Endothelial cell of umbilical vein (primary cell): ENCODE results near the gene EPB41L1. TPM values are rescaled to one million over a fixed set of nuclear protein-coding genes. Genes with fewer than 3 reads are reported as not detected.

ENCODE experiments used
- BruUV-seq: library from RNA; stranded (reverse); fragments of 400-500 nt; replicated peaks from 2 replicates; lab custom pipeline; 2021; lab: Mats Ljungman, UMichigan
- CTCF ChIA-PET: fragments of 300-600, 350-600 bp; sonication (Branson Sonifier 250); formaldehyde crosslinking; loops from one replicate; lab custom pipeline; 2021; ENCODE audit warnings: antibody characterized with exemption, inconsistent platforms; lab: Charles Lee
- POLR2A ChIA-PET: fragments of 300-600, 350-600 bp; sonication (Branson Sonifier 250); formaldehyde crosslinking; loops from one replicate; lab custom pipeline; 2021; ENCODE audit warnings: antibody characterized with exemption, inconsistent platforms; lab: Charles Lee
- DNase-seq: peaks from one replicate; pipeline ENCODE4 v3.0.0-alpha.2; 2011; ENCODE audit warnings: low read depth, low spot score
- FAIRE-seq: peaks from 2 replicates; lab custom pipeline; 2011; peaks lifted over from hg19 to GRCh38; lab: Jason Lieb, UNC
- H2AFZ ChIP-seq: 2 replicates; pipeline ENCODE4 v1.6.0; 2012; ENCODE audit warnings: low read depth, low read length, control low read depth, inconsistent platforms
- H3K27ac ChIP-seq: 2 replicates; pipeline ENCODE4 v1.5.1; 2011; ENCODE audit warnings: low read depth, mild to moderate bottlenecking, control low read depth, low read length, moderate library complexity; ENCODE audit not compliant: insufficient read depth
- H3K27me3 ChIP-seq, 2 experiments: 2 replicates each; pipeline versions ENCODE4 v1.6.0 to v1.6.1; 2011; ENCODE audit warnings: low read length in 2 of 2, mixed read lengths in 1 of 2; ENCODE audit not compliant: control insufficient read depth in 2 of 2, insufficient read depth in 2 of 2
- H3K36me3 ChIP-seq, 2 experiments: 2 replicates in 1 of 2; 3 replicates in 1 of 2; pipeline ENCODE4 v1.5.1; 2011; ENCODE audit warnings: low read length in 2 of 2, mild to moderate bottlenecking in 1 of 2, moderate library complexity in 1 of 2; ENCODE audit not compliant: control insufficient read depth in 2 of 2, insufficient read depth in 2 of 2; ENCODE audit errors: extremely low read depth in 1 of 2
- H3K4me1 ChIP-seq: 3 replicates; pipeline ENCODE4 v1.5.1; 2011; ENCODE audit warnings: mild to moderate bottlenecking, low read length; ENCODE audit not compliant: control insufficient read depth, insufficient read depth; ENCODE audit errors: extremely low read depth
- H3K4me2 ChIP-seq: 2 replicates; pipeline ENCODE4 v1.6.1; 2011; ENCODE audit warnings: low read length, control low read depth, mixed read lengths; ENCODE audit not compliant: insufficient read depth
- H3K4me3 ChIP-seq, 3 experiments: fragments of 200-600 bp in 1 of 3; sonication (generic), shearing (Covaris generic) in 1 of 3; replicated peaks in 1 of 3; 2 replicates each; pipeline ENCODE4 v1.5.1; 2011 to 2016; ENCODE audit warnings: control low read depth in 3 of 3, low read length in 3 of 3, mild to moderate bottlenecking in 2 of 3, inconsistent platforms in 1 of 3, low read depth in 1 of 3, moderate library complexity in 1 of 3; ENCODE audit not compliant: insufficient read depth in 1 of 3
- H3K79me2 ChIP-seq: 2 replicates; pipeline ENCODE4 v1.6.0; 2012; ENCODE audit warnings: low read length, inconsistent platforms; ENCODE audit not compliant: control insufficient read depth, insufficient read depth
- H3K9ac ChIP-seq: replicated peaks from 2 replicates; pipeline ENCODE3; 2011; ENCODE audit warnings: low read length, control low read depth; ENCODE audit not compliant: insufficient read depth; ENCODE audit errors: extremely low read depth
- H3K9me1 ChIP-seq: replicated peaks from 3 replicates; pipeline ENCODE4 v1.6.0; 2011; ENCODE audit warnings: mild to moderate bottlenecking, low read length; ENCODE audit not compliant: control insufficient read depth, insufficient read depth; ENCODE audit errors: extremely low read depth
- H3K9me3 ChIP-seq: replicated peaks from 2 replicates; pipeline ENCODE4 v1.5.1; 2012; ENCODE audit warnings: low read length, inconsistent platforms; ENCODE audit not compliant: control insufficient read depth, insufficient read depth
- H4K20me1 ChIP-seq: replicated peaks from 2 replicates; pipeline ENCODE3; 2011; ENCODE audit warnings: mild to moderate bottlenecking, low read length; ENCODE audit not compliant: control insufficient read depth, insufficient read depth; ENCODE audit errors: extremely low read depth
- CTCF ChIP-seq, 2 donors: IDR thresholded peaks; 1 replicate in 1 of 2; 2 replicates in 1 of 2; pipeline ENCODE4 v1.5.1; 2011; ENCODE audit warnings: low read length in 2 of 2, mild to moderate bottlenecking in 2 of 2, moderate library complexity in 2 of 2, control low read depth in 1 of 2, inconsistent platforms in 1 of 2, low read depth in 1 of 2; ENCODE audit not compliant: insufficient read depth in 1 of 2; ENCODE audit errors: extremely low read depth in 1 of 2
- GATA2 ChIP-seq: IDR thresholded peaks from 2 replicates; pipeline ENCODE4 v1.7.0; 2011; ENCODE audit warnings: low read depth, mild to moderate bottlenecking, moderate library complexity, mixed read lengths, low read length; ENCODE audit not compliant: insufficient read length, insufficient read depth
- JUN ChIP-seq: IDR thresholded peaks from 2 replicates; pipeline ENCODE4 v1.6.1; 2011; ENCODE audit warnings: borderline replicate concordance, low read depth; ENCODE audit not compliant: insufficient read length, insufficient read depth
- MAX ChIP-seq: IDR thresholded peaks from 2 replicates; pipeline ENCODE4 v1.6.1; 2011; ENCODE audit not compliant: insufficient read depth, insufficient read length
- MYC ChIP-seq: IDR thresholded peaks from one replicate; pipeline ENCODE4 v1.6.1; 2011; ENCODE audit warnings: mild to moderate bottlenecking, low read depth, low read length
- POLR2AphosphoS5 ChIP-seq: IDR thresholded peaks from 2 replicates; pipeline ENCODE4 v1.6.1; 2012; ENCODE audit warnings: low read depth, mild to moderate bottlenecking, control low read depth, low read length, moderate library complexity; ENCODE audit not compliant: insufficient read depth
- dilution Hi-C: fragments of 300-500 bp; cut with MboI; formaldehyde crosslinking; loops from one replicate; pipeline ENCODE4 v1.15.0; 2019; ENCODE audit warnings: low sequenced_read_pairs; ENCODE audit not compliant: extremely low pct_ligation_motif_present
- intact Hi-C: fragments of 100-400 bp; cut with micrococcal nuclease; formaldehyde crosslinking; loops from one replicate; pipeline ENCODE4 v1.10.0; 2022
- polyA plus RNA-seq, 4 experiments: library from polyadenylated mRNA; depleted of rRNA in 3 of 4; stranded (reverse) in 3 of 4; unstranded in 1 of 4; fragments of >200 nt; gene quantifications; 2 replicates each; pipeline versions ENCODE4 v1.2.1 to v1.2.3, GENCODE V29; 2011 to 2012; ENCODE audit warnings: missing spikeins in 1 of 4
- total RNA-seq: library from RNA; stranded (reverse); gene quantifications from 2 replicates; pipeline ENCODE4 v1.2.3, GENCODE V29; 2021

The EPB41L1 gene
- total and polyA plus RNA-seq, 2 donors (not counting 3 experiments of a cell fraction or from before 2014, with no cell fraction given), result 6.1 to 12.2 TPM

GRCh38 chr20:36120241-36120640 is 34.3 kb upstream of the EPB41L1 start:
- Histone ChIP-seq H2AFZ (no peak overlapping the region), H3K9me1 (no peaks in the 10 kb centered on the region), H3K9ac (no peak overlapping the region), H3K4me1 (no peaks in the 10 kb centered on the region), H3K4me2 (no peak overlapping the region), H3K27me3 (peaks cover 3 to 14% of the 10 kb centered on the region in 2 experiments), H4K20me1 (no peaks in the 10 kb centered on the region), H3K9me3 (no peaks in the 10 kb centered on the region), H3K79me2 (no peaks in the 10 kb centered on the region), H3K36me3 (no peaks in the 10 kb centered on the region), H3K27ac (no peak overlapping the region), H3K4me3 (no peak overlapping the region)
- dilution Hi-C loops, result no loop called here
- TF ChIP-seq CTCF (IDR thresholded peaks at IDR 0.05; ENCODE audit: extremely low read depth in 1 of 2, insufficient read depth in 1 of 2, low read depth in 1 of 2, low read length in 2 of 2) (no peak), POLR2AphosphoS5 (no peak), GATA2 (no peak), JUN (no peak), MYC (no peak)
- POLR2A ChIA-PET, result no interaction called here
- CTCF ChIA-PET, result interaction anchor here (1.0 to 1.1 kb wide), 2 partner anchors 12 to 18 kb away, joined by 3 read pairs; no protein-coding TSS in a partner anchor
- BruUV-seq, result no TSS peak
- no peak for FAIRE-seq
- no peak for DNase-seq
- intact Hi-C loops, result no loop called here

- BruUV-seq, result no TSS peak
These were observed 33.5 kb upstream of the EPB41L1 start for GRCh38 chr20:36120991-36121390.

More at GRCh38 chr20:36120991-36121390, 33.5 kb upstream of the EPB41L1 start:
- intact Hi-C loops, result no loop called here
- Histone ChIP-seq H3K36me3 (no peaks in the 10 kb centered on the region), H3K4me3 (no peak overlapping the region), H3K27me3 (peaks cover 3 to 16% of the 10 kb centered on the region in 2 experiments), H3K4me1 (no peaks in the 10 kb centered on the region), H4K20me1 (no peaks in the 10 kb centered on the region), H2AFZ (no peak overlapping the region), H3K9me3 (no peaks in the 10 kb centered on the region), H3K4me2 (no peak overlapping the region), H3K9ac (no peak overlapping the region), H3K27ac (no peak overlapping the region), H3K9me1 (no peaks in the 10 kb centered on the region), H3K79me2 (no peaks in the 10 kb centered on the region)
- TF ChIP-seq MAX (no peak), POLR2AphosphoS5 (no peak)
- dilution Hi-C loops, result no loop called here
- FAIRE-seq (no peak), DNase-seq (no peak)
- POLR2A ChIA-PET, result no interaction called here
- CTCF ChIA-PET, result no interaction called here
